Measurements from ENCODE around the gene NFATC2. TPM values are rescaled to one million over a fixed set of nuclear protein-coding genes. Genes with fewer than 3 reads are reported as not detected.

The NFATC2 gene
- total and polyA plus RNA-seq, 2 experiments from 2014 or later, result 0.52 to 0.59 TPM

- no peak for TF ChIP-seq POLR2AphosphoS5 (IDR thresholded peaks at IDR 0.05; ENCODE audit: low read depth)
- TF ChIP-seq CTCF (conservative IDR thresholded peaks at IDR 0.05; ENCODE audit: low read depth in 2 of 2), result no peak
- TF ChIP-seq ETS1 (IDR thresholded peaks at IDR 0.05), result no peak
- no peak for TF ChIP-seq EZH2phosphoT487 (IDR thresholded peaks at IDR 0.05; ENCODE audit: unreplicated experiment)
- TF ChIP-seq NANOG (IDR thresholded peaks at IDR 0.05; ENCODE audit: borderline replicate concordance), result no peak
These were observed 140.3 kb downstream of the NFATC2 start (continued) for GRCh38 chr20:51402201-51402600.

- H3K9me2 ChIP-seq (ENCODE audit: insufficient read depth), result no peaks in the 10 kb centered on the region
- H4K20me1 ChIP-seq (replicated peaks; ENCODE audit: insufficient read depth), result no peaks in the 10 kb centered on the region
- no peak overlapping the region for H3K4me3 ChIP-seq
- no peaks in the 10 kb centered on the region for H3K36me3 Mint-ChIP-seq (ENCODE audit: low read depth)
- no peaks in the 10 kb centered on the region for H3K9me3 Mint-ChIP-seq
- ATAC-seq (no peak), DNase-seq (ENCODE audit: low spot score) (no peak)
- H3K27ac Mint-ChIP-seq, result no peak overlapping the region
- H3K27me3 ChIP-seq (ENCODE audit: insufficient read depth), result no peaks in the 10 kb centered on the region
- no peak overlapping the region for H3K27ac ChIP-seq (ENCODE audit: low read depth)
- peaks cover 16% of the 10 kb centered on the region; the same call in 2 of the 3 replicates for H3K4me1 Mint-ChIP-seq
- no peak overlapping the region for H3K4me3 Mint-ChIP-seq
- no peak overlapping the region for H2AFZ ChIP-seq
- no peaks in the 10 kb centered on the region for H3F3A ChIP-seq (replicated peaks; ENCODE audit: low read depth)
- H3K4me2 ChIP-seq, result no peak overlapping the region
- peaks cover 3% of the 10 kb centered on the region for H3K27me3 Mint-ChIP-seq (ENCODE audit: insufficient read depth, low read depth, poor library complexity)
- peaks cover 11% of the 10 kb centered on the region; the same call in 1 of the 2 replicates for H3K4me1 ChIP-seq (ENCODE audit: insufficient read depth)
- no peaks in the 10 kb centered on the region for H3K79me2 ChIP-seq (replicated peaks; ENCODE audit: insufficient read depth)
- H3K36me3 ChIP-seq (ENCODE audit: insufficient read depth), result no peaks in the 10 kb centered on the region
- TF ChIP-seq EZH2 (IDR thresholded peaks at IDR 0.05; ENCODE audit: low read depth, unreplicated experiment) (no peak), ZNF114 (CRISPR knock-in tag; IDR thresholded peaks at IDR 0.05) (no peak), ETS1 (IDR thresholded peaks at IDR 0.05) (no peak), JUNB (IDR thresholded peaks at IDR 0.05; ENCODE audit: unreplicated experiment) (no peak), STAT1 (IDR thresholded peaks at IDR 0.05; ENCODE audit: unreplicated experiment) (no peak), POLR2AphosphoS5 (IDR thresholded peaks at IDR 0.05; ENCODE audit: low read depth) (no peak), CTCF (conservative IDR thresholded peaks at IDR 0.05; ENCODE audit: low read depth in 2 of 2) (no peak), EZH2phosphoT487 (IDR thresholded peaks at IDR 0.05; ENCODE audit: unreplicated experiment) (no peak), ZNF331 (CRISPR knock-in tag; IDR thresholded peaks at IDR 0.05; ENCODE audit: low read depth) (no peak), NANOG (IDR thresholded peaks at IDR 0.05; ENCODE audit: borderline replicate concordance) (no peak), ZNF462 (CRISPR knock-in tag; IDR thresholded peaks at IDR 0.05) (no peak), CREB1 (CRISPR knock-in tag; IDR thresholded peaks at IDR 0.05; ENCODE audit: low read depth) (no peak)
These were observed 141.0 kb downstream of the NFATC2 start for GRCh38 chr20:51401496-51401895.
